ENCODE measurements around the gene KIF21A.

GRCh38 chr12:39483597-39483996, 40.7 kb upstream of the KIF21A start:
- TF ChIP-seq CTCF (IDR thresholded peaks at IDR 0.05 in 2 of 3, conservative IDR thresholded peaks at IDR 0.05 in 1 of 3; ENCODE audit: borderline replicate concordance in 1 of 3, insufficient read depth in 1 of 3, low read depth in 2 of 3, low read length in 2 of 3): no peak
- TF ChIP-seq POLR2AphosphoS5 (IDR thresholded peaks at IDR 0.05; ENCODE audit: low read depth, low read length): no peak
- no peak for TF ChIP-seq ZNF274 (IDR thresholded peaks at IDR 0.05; ENCODE audit: low read depth, low read length)
- no peak for TF ChIP-seq POLR2A (IDR thresholded peaks at IDR 0.05; ENCODE audit: borderline replicate concordance, extremely low read depth, insufficient read depth, insufficient read length)
- TF ChIP-seq RAD21 (IDR thresholded peaks at IDR 0.05; ENCODE audit: low read depth): no peak
- no peak for TF ChIP-seq ATF3 (IDR thresholded peaks at IDR 0.05)
- TF ChIP-seq CEBPB (IDR thresholded peaks at IDR 0.05; ENCODE audit: low read depth): no peak
- TF ChIP-seq SP1 (IDR thresholded peaks at IDR 0.05; ENCODE audit: low read depth): no peak
- TF ChIP-seq EZH2 (IDR thresholded peaks at IDR 0.05): no peak
- TF ChIP-seq ZBTB33 (IDR thresholded peaks at IDR 0.05; ENCODE audit: extremely low read depth, insufficient replicate concordance, low read length): no peak

Data from HCT116 (cell line).